Testis (tissue), 2 donors: ENCODE measurements around the gene USP16.

Source experiments
- CTCF ChIP-seq, 3 experiments: fragments of 450-650 bp in 2 of 3; fragments of 200-600 bp in 1 of 3; sonication (generic) in 1 of 3; IDR thresholded peaks; one replicate each; pipeline ENCODE4 v1.5.1; 2016 to 2019; ENCODE audit warnings: antibody characterized with exemption in 3 of 3, mild to moderate bottlenecking in 2 of 3, moderate library complexity in 1 of 3
- POLR2A ChIP-seq: fragments of 450-650 bp; IDR thresholded peaks from one replicate; pipeline ENCODE4 v1.6.1; 2017; ENCODE audit warnings: antibody characterized with exemption, mild to moderate bottlenecking, moderate library complexity

DNA sequence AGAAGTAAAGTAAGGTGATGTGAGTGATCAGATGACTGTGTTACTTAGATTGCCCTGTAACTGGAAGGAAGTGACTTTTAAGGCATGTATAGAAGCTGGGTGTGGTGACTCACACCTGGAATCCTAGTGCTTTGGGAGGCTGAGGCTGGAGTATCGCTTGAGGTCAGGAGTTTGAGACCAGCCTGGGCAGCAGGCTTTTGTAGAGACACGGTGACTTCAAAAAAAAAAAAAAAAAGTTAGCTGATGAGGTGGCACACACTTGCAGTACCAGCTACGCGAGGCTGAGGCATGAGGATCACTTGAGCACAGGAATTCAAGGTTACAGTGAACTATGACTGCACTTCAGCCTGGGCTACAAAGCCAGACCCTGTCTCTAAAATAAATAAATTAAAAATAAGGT lies 2.3 kb upstream of the USP16 start:
- TF ChIP-seq CTCF (IDR thresholded peaks at IDR 0.05) (no peak), POLR2A (no peak)
